IPS-18c (cell line): ENCODE data around the gene DNASE1L3.

Experiments used
- H3K4me3 ChIP-seq: 2 replicates; pipeline ENCODE4 v1.7.0; 2013; ENCODE audit warnings: low read depth, mild to moderate bottlenecking, low read length, moderate library complexity; ENCODE audit not compliant: insufficient read depth
- H3K9me3 ChIP-seq: one replicate; pipeline ENCODE4 v1.6.1; 2013; ENCODE audit warnings: mild to moderate bottlenecking, low read length, moderate library complexity; ENCODE audit not compliant: control insufficient read depth, insufficient read depth

DNASE1L3 gene

GRCh38 chr3:58175187-58175436 is 35.7 kb downstream of the DNASE1L3 start:
- Histone ChIP-seq H3K9me3 (no peaks in the 10 kb centered on the region), H3K4me3 (no peak overlapping the region)

DNA sequence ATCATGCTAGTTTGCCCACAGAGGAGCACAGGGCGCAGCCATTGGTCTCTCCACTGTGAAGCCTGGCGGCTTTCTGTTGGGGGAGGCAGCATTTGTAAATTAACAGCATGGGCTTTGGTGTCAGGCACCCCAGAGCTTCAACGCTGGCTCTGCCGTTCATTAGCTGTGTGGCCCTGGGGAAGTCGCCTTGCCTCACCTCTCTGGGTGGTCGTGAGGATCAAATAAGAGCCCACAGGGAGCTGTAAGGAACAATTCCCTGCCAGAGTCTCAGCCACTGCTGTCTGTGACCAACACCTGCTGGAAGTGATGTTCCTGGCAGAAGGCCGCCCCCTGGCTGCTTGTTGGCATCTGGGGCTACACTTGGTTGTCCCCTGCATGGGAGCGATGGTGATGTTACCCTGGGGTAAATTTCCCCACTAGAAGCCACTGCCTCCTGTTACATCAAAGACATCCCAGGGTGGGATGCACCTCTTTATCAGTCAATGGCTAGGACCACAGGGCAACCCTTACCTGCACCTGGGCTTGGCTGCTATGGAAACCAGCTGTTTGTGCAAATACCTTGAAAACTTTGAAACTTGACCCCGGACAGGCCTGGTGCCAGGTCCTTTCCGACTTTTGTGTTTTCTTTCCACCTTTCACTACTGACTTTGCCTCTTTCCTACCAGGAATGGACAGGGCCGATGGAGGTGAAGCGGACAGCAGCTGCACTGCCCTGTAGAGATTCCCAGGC is 36.9 kb downstream of the DNASE1L3 start:
- no peaks in the 10 kb centered on the region for H3K9me3 ChIP-seq
- H3K4me3 ChIP-seq = no peak overlapping the region

GRCh38 chr3:58173029-58173668 is 37.6 kb downstream of the DNASE1L3 start:
- Histone ChIP-seq H3K4me3 (no peak overlapping the region), H3K9me3 (no peaks in the 10 kb centered on the region)

GRCh38 chr3:58171126-58171525 is 39.6 kb downstream of the DNASE1L3 start:
- no peaks in the 10 kb centered on the region for H3K9me3 ChIP-seq
- no peak overlapping the region for H3K4me3 ChIP-seq

DNA sequence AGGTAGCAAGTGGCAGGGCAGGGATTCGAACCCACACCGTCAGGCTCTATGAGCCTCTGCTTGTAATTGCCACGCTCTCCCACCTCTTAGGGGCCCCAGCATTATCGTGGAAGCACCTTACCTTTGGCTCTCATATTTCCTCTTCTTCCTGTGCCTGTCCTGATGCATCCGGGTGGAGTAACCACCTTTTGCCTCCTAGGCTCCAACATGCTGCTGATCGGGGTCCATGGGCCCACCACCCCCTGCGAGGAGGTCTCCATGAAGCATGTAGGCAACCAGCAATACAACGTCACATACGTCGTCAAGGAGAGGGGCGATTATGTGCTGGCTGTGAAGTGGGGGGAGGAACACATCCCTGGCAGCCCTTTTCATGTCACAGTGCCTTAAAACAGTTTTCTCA is 40.4 kb downstream of the DNASE1L3 start:
- no peak overlapping the region for H3K4me3 ChIP-seq

GRCh38 chr3:58169371-58169770 is 41.4 kb downstream of the DNASE1L3 start:
- Histone ChIP-seq H3K9me3 (no peaks in the 10 kb centered on the region), H3K4me3 (no peak overlapping the region)

More for the DNA sequence above, 40.4 kb downstream of the DNASE1L3 start:
- H3K9me3 ChIP-seq = no peaks in the 10 kb centered on the region

GRCh38 chr3:58168498-58168897 is 42.3 kb downstream of the DNASE1L3 start:
- H3K9me3 ChIP-seq = no peaks in the 10 kb centered on the region

GRCh38 chr3:58167431-58168351 is 43.1 kb downstream of the DNASE1L3 start:
- H3K4me3 ChIP-seq = no peak overlapping the region
- H3K9me3 ChIP-seq = no peaks in the 10 kb centered on the region

More at GRCh38 chr3:58168498-58168897, 42.3 kb downstream of the DNASE1L3 start:
- no peak overlapping the region for H3K4me3 ChIP-seq

- Histone ChIP-seq H3K4me3 (no peak overlapping the region), H3K9me3 (no peaks in the 10 kb centered on the region)
These were observed 45.6 kb downstream of the DNASE1L3 start for GRCh38 chr3:58164906-58165821.

DNA sequence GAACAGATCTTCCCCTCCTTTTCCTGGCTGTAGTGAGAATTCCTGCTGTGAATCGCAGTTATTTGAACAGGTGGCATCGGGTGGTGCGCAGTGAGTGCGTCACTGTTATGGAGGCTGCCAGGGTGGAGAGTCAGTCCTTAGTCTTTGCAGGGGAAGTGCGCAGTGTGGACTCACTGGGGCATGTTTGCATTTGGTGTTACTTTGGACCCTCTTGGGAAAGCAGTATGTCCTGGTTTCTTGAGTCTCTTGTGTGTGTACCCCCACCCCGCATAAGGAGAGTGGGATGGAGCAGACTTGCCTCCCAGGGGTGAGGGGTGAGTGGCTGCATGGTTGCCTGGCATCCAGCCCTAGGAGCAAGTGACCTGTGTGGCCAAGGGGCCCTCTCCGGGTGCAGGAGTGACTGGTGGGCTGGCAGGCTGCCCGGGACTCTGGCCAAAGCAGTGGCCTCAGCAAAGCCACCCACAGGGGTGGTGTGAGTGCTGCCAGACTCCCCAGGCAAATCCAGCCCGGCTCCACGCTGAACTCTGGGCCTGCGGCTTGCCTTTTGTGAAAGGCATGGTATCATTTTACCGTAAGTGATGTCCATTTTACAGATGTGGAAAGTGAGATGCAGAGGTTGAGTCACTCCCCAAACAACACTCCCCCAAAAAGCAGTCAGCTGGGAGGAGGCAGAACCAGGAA is 46.4 kb downstream of the DNASE1L3 start:
- H3K9me3 ChIP-seq = no peaks in the 10 kb centered on the region
- no peak overlapping the region; the same call in 1 of the 2 replicates for H3K4me3 ChIP-seq

DNA sequence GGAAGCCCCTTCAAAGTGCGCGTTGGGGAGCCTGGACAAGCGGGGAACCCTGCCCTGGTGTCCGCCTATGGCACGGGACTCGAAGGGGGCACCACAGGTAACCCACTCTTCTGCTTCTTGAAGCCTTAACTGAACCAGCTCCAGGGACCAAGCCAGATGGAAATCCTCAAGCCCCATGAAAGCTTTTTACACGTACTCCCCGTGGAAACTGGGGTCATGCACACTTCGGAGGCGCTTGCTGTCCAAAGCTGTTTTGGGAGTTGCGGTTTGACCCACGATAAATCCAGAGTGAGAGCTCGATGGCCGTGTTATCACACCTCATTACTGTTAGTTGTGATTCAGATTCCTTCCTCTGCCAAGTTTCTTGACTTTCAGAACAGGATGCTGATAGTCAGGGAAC is 47.5 kb downstream of the DNASE1L3 start:
- Histone ChIP-seq H3K4me3 (no peak overlapping the region), H3K9me3 (no peaks in the 10 kb centered on the region)

- Histone ChIP-seq H3K9me3 (no peaks in the 10 kb centered on the region), H3K4me3 (no peak overlapping the region)
These were observed 49.1 kb downstream of the DNASE1L3 start for GRCh38 chr3:58161435-58162398.

DNA sequence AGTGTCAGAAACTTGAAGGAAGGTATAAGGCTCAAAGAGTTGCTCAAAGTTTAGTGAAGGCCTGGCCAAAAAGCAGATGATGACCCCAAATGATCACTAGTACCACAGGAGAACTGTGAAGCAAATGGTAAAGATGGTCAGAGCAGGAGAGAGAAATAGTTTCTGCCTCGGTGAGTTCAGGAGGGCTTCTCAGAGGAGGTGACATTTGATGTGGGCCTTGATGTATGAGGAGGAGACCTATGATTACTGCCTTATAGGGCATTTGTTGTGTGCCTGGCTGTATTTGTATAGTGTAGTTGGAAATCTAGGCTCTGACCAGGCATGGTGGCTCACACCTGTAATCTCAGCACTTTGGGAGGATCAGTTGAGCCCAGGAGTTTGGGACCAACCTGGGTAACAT is 50.4 kb downstream of the DNASE1L3 start:
- no peak overlapping the region for H3K4me3 ChIP-seq
- H3K9me3 ChIP-seq = no peaks in the 10 kb centered on the region

DNA sequence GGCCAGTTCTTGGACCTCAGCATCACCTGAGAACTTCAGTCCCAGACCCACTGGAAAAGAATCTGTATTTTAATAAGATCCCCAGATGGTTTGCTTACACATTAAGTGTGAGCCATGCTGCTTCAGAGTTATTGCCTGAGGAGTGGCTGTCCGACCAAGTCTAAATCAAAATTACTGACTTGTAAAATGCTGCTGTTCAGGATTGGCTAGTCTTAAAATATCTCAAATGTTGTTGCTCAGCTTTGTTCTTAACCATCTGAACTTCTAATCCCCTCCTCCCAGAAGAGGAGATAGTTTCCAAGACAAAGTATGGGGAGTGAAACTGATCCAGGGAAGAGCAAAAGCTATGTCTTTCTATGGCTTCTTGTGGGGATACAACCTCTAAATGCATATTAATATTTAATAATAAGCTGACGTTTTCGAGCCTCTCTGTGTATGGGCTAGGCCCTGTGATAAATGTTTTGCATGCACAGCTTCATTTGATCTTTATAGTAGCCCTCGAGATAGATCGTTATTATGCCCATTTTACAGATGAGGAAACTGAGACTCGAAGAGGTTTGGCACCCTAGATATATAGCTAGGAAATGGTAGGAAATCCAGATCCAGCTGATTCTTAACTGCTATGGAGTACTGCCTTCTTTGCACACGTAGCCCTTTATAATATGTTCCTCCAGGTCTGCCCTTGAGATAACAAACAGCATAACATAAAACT is 52.2 kb downstream of the DNASE1L3 start:
- H3K9me3 ChIP-seq = no peaks in the 10 kb centered on the region
- no peak overlapping the region for H3K4me3 ChIP-seq

- Histone ChIP-seq H3K9me3 (no peaks in the 10 kb centered on the region), H3K4me3 (no peak overlapping the region)
These were observed 53.1 kb downstream of the DNASE1L3 start for GRCh38 chr3:58157700-58158099.
